GM12878 (cell line): ENCODE measurements around the gene SHOC2. TPM values are rescaled to one million over a fixed set of nuclear protein-coding genes. Genes with fewer than 3 reads are reported as not detected.

Experiments
- ATAC-seq: fragments of 200-7000 bp; cut with Tn5 transposase; 3 replicates; pipeline ENCODE4 v1.9.1; 2020; ENCODE audit warnings: mild to moderate bottlenecking, moderate library complexity
- BruUV-seq: library from RNA; stranded (reverse); fragments of 400-500 nt; replicated peaks from 2 replicates; lab custom pipeline; 2021; lab: Mats Ljungman, UMichigan
- CTCF ChIA-PET: fragments of 300-600 bp; sonication (Branson Sonifier 250); formaldehyde crosslinking; extraction: SDS; loops from one replicate; lab custom pipeline; 2021; ENCODE audit warnings: inconsistent platforms; lab: Yijun Ruan, JAX
- POLR2A ChIA-PET: fragments of 350-600 bp; formaldehyde crosslinking; extraction: SDS; loops from one replicate; lab custom pipeline; 2021; ENCODE audit warnings: inconsistent platforms; lab: Charles Lee
- RAD21 ChIA-PET: fragments of 300-600 bp; sonication (Branson Sonifier 250); formaldehyde crosslinking; loops from one replicate; lab custom pipeline; 2023; ENCODE audit warnings: antibody characterized with exemption; ENCODE audit not compliant: unreplicated experiment; lab: Charles Lee
- SMC1A ChIA-PET: fragments of 300-600 bp; sonication (Branson Sonifier 250); formaldehyde crosslinking; loops from one replicate; lab custom pipeline; 2023; ENCODE audit not compliant: unreplicated experiment, uncharacterized antibody; lab: Charles Lee
- DNase-seq: peaks from one replicate; pipeline ENCODE4 v3.0.0-alpha.2; 2011; ENCODE audit warnings: low read depth, low spot score
- FAIRE-seq: peaks from 3 replicates; lab custom pipeline; 2011; peaks lifted over from hg19 to GRCh38; lab: Jason Lieb, UNC
- H2AFZ ChIP-seq: 2 replicates; pipeline ENCODE4 v1.6.0; 2011; ENCODE audit warnings: low read depth, low read length, control low read depth; ENCODE audit not compliant: control insufficient read depth
- H3K27ac ChIP-seq: 2 replicates; pipeline ENCODE4 v1.5.1; 2011; ENCODE audit warnings: control low read depth; ENCODE audit not compliant: control insufficient read depth, insufficient read depth
- H3K27me3 ChIP-seq, 2 experiments: replicated peaks in 1 of 2; 2 replicates each; pipeline versions ENCODE4 v1.6.0 to v1.6.1; 2011; ENCODE audit warnings: low read length in 1 of 2; ENCODE audit not compliant: control insufficient read depth in 2 of 2, insufficient read depth in 2 of 2
- H3K36me3 ChIP-seq, 2 experiments: 2 replicates each; pipeline ENCODE4 v1.5.1; 2011; ENCODE audit warnings: low read length in 1 of 2; ENCODE audit not compliant: control insufficient read depth in 2 of 2, insufficient read depth in 2 of 2
- H3K4me1 ChIP-seq: 2 replicates; pipeline ENCODE4 v1.6.1; 2011; ENCODE audit warnings: mild to moderate bottlenecking, low read length, moderate library complexity, mixed read lengths; ENCODE audit not compliant: control insufficient read depth, insufficient read depth
- H3K4me2 ChIP-seq: 2 replicates; pipeline ENCODE4 v1.6.0; 2011; ENCODE audit warnings: control low read depth; ENCODE audit not compliant: control insufficient read depth, insufficient read depth
- H3K4me3 ChIP-seq: fragments of 200-600 bp; sonication (generic); 2 replicates; pipeline ENCODE4 v1.5.1; 2016
- H3K79me2 ChIP-seq: 2 replicates; pipeline ENCODE4 v1.6.0; 2011; ENCODE audit warnings: low read length; ENCODE audit not compliant: control insufficient read depth, insufficient read depth
- H3K9ac ChIP-seq: 2 replicates; pipeline ENCODE4 v1.8.0; 2011; ENCODE audit warnings: low read length, control low read depth, mixed read lengths; ENCODE audit not compliant: control insufficient read depth, insufficient read depth
- H3K9me3 ChIP-seq: replicated peaks from 3 replicates; pipeline ENCODE4 v1.5.1; 2011; ENCODE audit warnings: mild to moderate bottlenecking, low read length; ENCODE audit not compliant: control insufficient read depth, insufficient read depth
- H4K20me1 ChIP-seq: 2 replicates; pipeline ENCODE4 v1.6.0; 2011; ENCODE audit not compliant: control insufficient read depth, insufficient read depth
- ATF2 ChIP-seq: IDR thresholded peaks from 2 replicates; pipeline ENCODE4 v1.6.1; 2012; ENCODE audit warnings: low read length, inconsistent platforms
- EED ChIP-seq: sonication (generic); IDR thresholded peaks from 2 replicates; pipeline ENCODE4 v1.6.1; 2016; ENCODE audit warnings: antibody characterized with exemption, low read depth
- EZH2 ChIP-seq: IDR thresholded peaks from 2 replicates; pipeline ENCODE4 v1.6.1; 2012; ENCODE audit warnings: low read depth, mild to moderate bottlenecking, control low read depth, inconsistent platforms, low read length, borderline replicate concordance; ENCODE audit not compliant: control insufficient read depth
- FOXK2 ChIP-seq: fragments of 450-650 bp; IDR thresholded peaks from 2 replicates; pipeline ENCODE4 v1.6.1; 2017; ENCODE audit warnings: mild to moderate bottlenecking, moderate library complexity
- GABPA ChIP-seq: IDR thresholded peaks from 2 replicates; pipeline ENCODE4 v1.6.1; 2014; ENCODE audit warnings: antibody characterized with exemption, low read depth, mild to moderate bottlenecking, inconsistent platforms
- MXI1 ChIP-seq: fragments of 150-350 bp; IDR thresholded peaks from 2 replicates; pipeline ENCODE4 v1.6.1; 2011; ENCODE audit warnings: low read depth, mild to moderate bottlenecking, inconsistent platforms, low read length, improper control_type of control experiment
- TCF3 ChIP-seq: IDR thresholded peaks from 2 replicates; pipeline ENCODE4 v1.6.1; 2012; ENCODE audit warnings: low read depth, mild to moderate bottlenecking, low read length, borderline replicate concordance; ENCODE audit not compliant: insufficient read depth
- WGBS: methylation state at CpG from one replicate; pipeline ENCODE4 v1.1.6; 2016; ENCODE audit warnings: low lambda C conversion rate; ENCODE audit not compliant: insufficient replicate concordance, insufficient coverage; ENCODE audit errors: missing lambda C conversion rate; 5-methylcytosine and 5-hydroxymethylcytosine counted together
- in situ Hi-C: fragments of 300-500 bp; cut with MboI; formaldehyde crosslinking; loops from 9 replicates; pipeline ENCODE4 v1.14.3; 2018; ENCODE audit warnings: mixed read lengths
- intact Hi-C: fragments of 100-400 bp; cut with micrococcal nuclease; formaldehyde crosslinking; loops from one replicate; pipeline ENCODE4 v1.14.2; 2022; ENCODE audit not compliant: unreplicated experiment
- polyA plus RNA-seq, 11 experiments: library from polyadenylated mRNA; depleted of rRNA in 4 of 11; unstranded in 6 of 11; stranded (reverse) in 5 of 11; fragments of >200 nt; fragmentation: Nextera tagmentation in 4 of 11; fragmentation: Illumina TruSeq in 1 of 11; extraction: Ambion mirVana in 4 of 11; extraction: Trizol in 1 of 11; gene quantifications; 1 replicate in 1 of 11; 2 replicates in 10 of 11; pipeline versions ENCODE4 v1.2.1 to v1.2.3, GENCODE V29; 2011 to 2016; ENCODE audit warnings: inconsistent platforms in 2 of 11, missing spikeins in 2 of 11, low read depth in 1 of 11
- total RNA-seq, 4 experiments: library from RNA; depleted of rRNA in 3 of 4; stranded (reverse); fragments of >200 nt in 3 of 4; fragmentation: Illumina TruSeq in 1 of 4; extraction: Trizol in 1 of 4; gene quantifications; 2 replicates each; pipeline versions ENCODE4 v1.2.1 to v1.2.3, GENCODE V29; 2013 to 2021

The SHOC2 gene
- total and polyA plus RNA-seq, 10 of the 15 experiments (the other 5 are each of a cell fraction or from before 2014, with no cell fraction given) = 24.8 to 65.3 (median 42.6) TPM

- H3K4me1 ChIP-seq = peaks cover 6% of the 10 kb centered on the region
- 94% methylated on average over 1 of the region's 1 CpG for WGBS
- H3K4me2 ChIP-seq = no peak overlapping the region
- H3K36me3 ChIP-seq = peaks cover 0 to 26% of the 10 kb centered on the region in 2 experiments; a peak in 3 of 4 replicates
- SMC1A ChIA-PET = interaction anchor here (0.5 to 2.3 kb wide), 19 partner anchors 9 to 276 kb away, joined by 3 to 27 read pairs (median 5); partner anchors contain the start of gene PDCD4
- RAD21 ChIA-PET = interaction anchor here (0.6 to 2.6 kb wide), 7 partner anchors 9 to 389 kb away, joined by 3 to 22 read pairs (median 5); no protein-coding TSS in a partner anchor
- ATAC-seq (peak; percentile 17; the same call in 2 of the 3 replicates), DNase-seq (no peak), FAIRE-seq (no peak)
- no peak overlapping the region for H3K27ac ChIP-seq
- no peak overlapping the region for H2AFZ ChIP-seq
- H3K79me2 ChIP-seq = peaks cover 13% of the 10 kb centered on the region
- CTCF ChIA-PET = interaction anchor here (0.6 to 2.5 kb wide), 11 partner anchors 9 to 288 kb away, joined by 3 to 25 read pairs (median 4); partner anchors contain the start of gene PDCD4
- no peaks in the 10 kb centered on the region for H3K27me3 ChIP-seq
- TF ChIP-seq FOXK2 (no peak), EZH2 (no peak), TCF3 (no peak), GABPA (no peak), EED (no peak), ATF2 (no peak), MXI1 (no peak)
- H4K20me1 ChIP-seq = no peaks in the 10 kb centered on the region
- no TSS peak for BruUV-seq
- H3K4me3 ChIP-seq = no peak overlapping the region
- H3K9ac ChIP-seq = no peak overlapping the region
- intact Hi-C loops = no loop called here
- no peaks in the 10 kb centered on the region for H3K9me3 ChIP-seq
- POLR2A ChIA-PET = interaction anchor here (0.7 to 2.6 kb wide), 6 partner anchors 9 to 83 kb away, joined by 3 to 12 read pairs (median 4); partner anchors contain the start of gene BBIP1
- in situ Hi-C loops = no loop called here
Measured at GRCh38 chr10:110887560-110887959, 31.8 kb upstream of the SHOC2 start.
